ENCODE data around the gene XXYLT1. TPM values are rescaled to one million over a fixed set of nuclear protein-coding genes. Genes with fewer than 3 reads are reported as not detected.

The XXYLT1 gene
- total RNA-seq, 1 donor from 2014 or later: 7.6 TPM

GRCh38 chr3:195103623-195104022, 167.3 kb downstream of the XXYLT1 start:
- no peak overlapping the region for H3K4me3 Mint-ChIP-seq
- POLR2A ChIA-PET: interaction anchor here (4.5 kb wide), 1 partner anchor 417 kb away, joined by 30 read pairs; the partner anchor contains the start of gene FAM43A
- H3K9me3 Mint-ChIP-seq: no peaks in the 10 kb centered on the region
- TF ChIP-seq, protein P1, sequence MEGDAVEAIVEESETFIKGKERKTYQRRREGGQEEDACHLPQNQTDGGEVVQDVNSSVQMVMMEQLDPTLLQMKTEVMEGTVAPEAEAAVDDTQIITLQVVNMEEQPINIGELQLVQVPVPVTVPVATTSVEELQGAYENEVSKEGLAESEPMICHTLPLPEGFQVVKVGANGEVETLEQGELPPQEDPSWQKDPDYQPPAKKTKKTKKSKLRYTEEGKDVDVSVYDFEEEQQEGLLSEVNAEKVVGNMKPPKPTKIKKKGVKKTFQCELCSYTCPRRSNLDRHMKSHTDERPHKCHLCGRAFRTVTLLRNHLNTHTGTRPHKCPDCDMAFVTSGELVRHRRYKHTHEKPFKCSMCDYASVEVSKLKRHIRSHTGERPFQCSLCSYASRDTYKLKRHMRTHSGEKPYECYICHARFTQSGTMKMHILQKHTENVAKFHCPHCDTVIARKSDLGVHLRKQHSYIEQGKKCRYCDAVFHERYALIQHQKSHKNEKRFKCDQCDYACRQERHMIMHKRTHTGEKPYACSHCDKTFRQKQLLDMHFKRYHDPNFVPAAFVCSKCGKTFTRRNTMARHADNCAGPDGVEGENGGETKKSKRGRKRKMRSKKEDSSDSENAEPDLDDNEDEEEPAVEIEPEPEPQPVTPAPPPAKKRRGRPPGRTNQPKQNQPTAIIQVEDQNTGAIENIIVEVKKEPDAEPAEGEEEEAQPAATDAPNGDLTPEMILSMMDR (IDR thresholded peaks at IDR 0.05): no peak
- no peaks in the 10 kb centered on the region for H3K36me3 Mint-ChIP-seq (ENCODE audit: low read depth)
- CTCF ChIA-PET: interaction anchor here (1.2 to 5.7 kb wide), 3 partner anchors 101 to 432 kb away, joined by 3 to 176 read pairs (median 31); partner anchors contain the start of gene FAM43A
- intact Hi-C loops (cut with micrococcal nuclease): loop anchor here (10.0 kb wide), 2 partner anchors 229 to 421 kb away; no protein-coding TSS in a partner anchor
- ATAC-seq (ENCODE audit: low read depth): no peak
- H3K27me3 Mint-ChIP-seq: no peaks in the 10 kb centered on the region
- H3K27ac Mint-ChIP-seq: no peak overlapping the region
- peaks cover 63% of the 10 kb centered on the region for H3K4me1 Mint-ChIP-seq
- DNase-seq: no peak

- Mint-ChIP-seq H3K27me3 (no peaks in the 10 kb centered on the region), H3K4me1 (peaks cover 67% of the 10 kb centered on the region), H3K9me3 (no peaks in the 10 kb centered on the region), H3K36me3 (ENCODE audit: low read depth) (no peaks in the 10 kb centered on the region), H3K27ac (peak overlapping the region; percentile 62), H3K4me3 (no peak overlapping the region)
- ChIA-PET POLR2A (interaction anchor here (0.7 kb wide), 1 partner anchor 18 kb away, joined by 3 read pairs; no protein-coding TSS in a partner anchor), CTCF (no interaction called here)
- intact Hi-C loops (cut with micrococcal nuclease): loop anchor here (10.0 kb wide), 2 partner anchors 228 to 422 kb away; no protein-coding TSS in a partner anchor
- ATAC-seq (ENCODE audit: low read depth) (no peak), DNase-seq (no peak)
- TF ChIP-seq, protein P1 (IDR thresholded peaks at IDR 0.05): no peak
Observed at GRCh38 chr3:195102609-195103467, 168.1 kb downstream of the XXYLT1 start.

- H3K4me1 Mint-ChIP-seq: peaks cover 73% of the 10 kb centered on the region
- intact Hi-C loops (cut with micrococcal nuclease): loop anchor here (1.0 to 10.0 kb wide), 4 partner anchors 227 to 423 kb away; partner anchors contain the start of gene FAM43A
- POLR2A ChIA-PET: interaction anchor here (0.7 to 2.6 kb wide), 2 partner anchors 17 to 415 kb away, joined by 3 to 15 read pairs; no protein-coding TSS in a partner anchor
- no peak for DNase-seq
- no peaks in the 10 kb centered on the region for H3K9me3 Mint-ChIP-seq
- H3K27me3 Mint-ChIP-seq: no peaks in the 10 kb centered on the region
- TF ChIP-seq, protein P1 (IDR thresholded peaks at IDR 0.05): no peak
- peak overlapping the region; percentile 91 for H3K27ac Mint-ChIP-seq
- CTCF ChIA-PET: interaction anchor here (1.1 kb wide), 1 partner anchor 99 kb away, joined by 3 read pairs; no protein-coding TSS in a partner anchor
- H3K36me3 Mint-ChIP-seq (ENCODE audit: low read depth): no peaks in the 10 kb centered on the region
- no peak overlapping the region for H3K4me3 Mint-ChIP-seq
- no peak for ATAC-seq (ENCODE audit: low read depth)
Observed at GRCh38 chr3:195101927-195102608, 168.9 kb downstream of the XXYLT1 start.

- Mint-ChIP-seq H3K36me3 (ENCODE audit: low read depth) (no peaks in the 10 kb centered on the region), H3K27me3 (no peaks in the 10 kb centered on the region), H3K4me3 (peak overlapping the region; percentile 52), H3K9me3 (no peaks in the 10 kb centered on the region), H3K27ac (peak overlapping the region; percentile 91), H3K4me1 (peaks cover 77% of the 10 kb centered on the region)
- DNase-seq: no peak
- peak; percentile 66 for ATAC-seq (ENCODE audit: low read depth)
- intact Hi-C loops (cut with micrococcal nuclease): loop anchor here (1.0 to 10.0 kb wide), 4 partner anchors 226 to 424 kb away; partner anchors contain the start of gene FAM43A
- ChIA-PET CTCF (interaction anchor here (1.0 to 1.2 kb wide), 3 partner anchors 29 to 418 kb away, joined by 3 to 6 read pairs (median 3); no protein-coding TSS in a partner anchor), POLR2A (interaction anchor here (0.6 to 2.6 kb wide), 6 partner anchors 25 to 619 kb away, joined by 3 to 15 read pairs (median 4); no protein-coding TSS in a partner anchor)
- TF ChIP-seq, protein P1 (IDR thresholded peaks at IDR 0.05): no peak
Observed at GRCh38 chr3:195101001-195101583, 169.9 kb downstream of the XXYLT1 start.

All from activated B cell treated with CpG ODN at 0.5 μM for 24 hours (primary cell).